ENCODE measurements around the gene HCRTR1. TPM values are rescaled to one million over a fixed set of nuclear protein-coding genes. Genes with fewer than 3 reads are reported as not detected.
A peak's percentile ranks its signal among the peaks of the same experiment; 100 is the strongest.

Gene HCRTR1
- polyA plus RNA-seq, 4 donors = 0.18 to 0.31 (median 0.19) TPM; not detected in 1

DNA sequence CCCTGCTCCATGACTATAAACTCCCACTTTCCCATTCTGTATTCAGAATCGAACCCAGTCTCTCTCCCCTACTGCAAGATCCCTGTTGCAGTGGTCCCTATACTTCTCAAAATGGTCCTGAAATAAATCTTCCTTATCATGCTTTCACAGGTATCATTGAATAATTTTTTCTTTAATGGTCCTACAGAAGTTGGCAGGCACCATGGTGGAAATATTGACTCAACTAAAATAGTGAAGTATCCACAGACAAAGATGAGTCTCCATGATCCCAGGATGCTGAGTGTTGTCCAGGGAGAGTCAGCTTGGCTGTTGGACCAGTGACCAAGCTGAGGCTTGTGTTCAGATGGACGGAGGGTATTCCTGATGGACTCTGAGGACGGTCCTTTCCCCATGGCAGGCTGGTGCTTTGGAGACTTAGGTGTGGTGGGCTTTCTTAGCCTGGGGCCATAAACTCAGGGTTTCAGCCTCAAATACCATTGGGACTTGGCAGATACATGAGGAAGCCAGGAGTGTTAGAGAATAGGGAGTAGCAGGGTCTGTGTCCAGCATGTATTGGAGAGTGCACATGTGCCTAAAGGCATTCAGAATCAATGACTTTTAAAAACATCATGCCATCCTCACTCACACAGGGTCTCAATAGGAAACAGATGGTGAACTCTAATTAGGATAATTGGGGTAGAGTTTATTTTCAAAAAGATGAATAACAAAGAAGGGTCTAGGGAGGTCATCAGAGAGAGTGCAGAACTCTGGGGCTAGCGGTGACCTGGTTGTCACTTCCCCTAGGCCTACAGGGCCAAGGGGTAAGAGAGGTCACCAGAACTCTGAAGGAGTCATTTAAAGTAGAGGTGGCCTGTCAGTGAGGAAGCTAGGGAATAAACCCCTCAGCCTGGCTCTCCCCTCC is 21.4 kb upstream of the HCRTR1 start:
- no peak for DNase-seq (ENCODE audit: low read depth in 4 of 4, low spot score in 3 of 4)

DNA sequence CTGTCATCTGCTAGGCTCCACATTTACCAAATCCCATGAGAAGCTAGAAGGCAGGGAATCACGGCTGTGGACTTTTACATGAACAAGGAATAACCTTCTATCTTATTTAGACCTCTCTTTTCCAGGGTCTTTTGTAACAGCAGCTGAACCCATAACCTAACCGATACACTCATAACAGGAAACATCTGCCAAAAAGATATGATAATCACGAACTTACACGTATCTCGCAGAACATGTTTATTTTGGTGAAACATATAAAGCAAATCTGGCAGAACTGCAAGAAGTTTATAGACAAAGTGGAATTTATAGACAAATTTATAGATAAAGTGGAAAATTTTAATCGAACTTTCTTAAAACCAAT is 20.8 kb upstream of the HCRTR1 start:
- DNase-seq (ENCODE audit: low read depth in 4 of 4, low spot score in 3 of 4) = no peak

DNA sequence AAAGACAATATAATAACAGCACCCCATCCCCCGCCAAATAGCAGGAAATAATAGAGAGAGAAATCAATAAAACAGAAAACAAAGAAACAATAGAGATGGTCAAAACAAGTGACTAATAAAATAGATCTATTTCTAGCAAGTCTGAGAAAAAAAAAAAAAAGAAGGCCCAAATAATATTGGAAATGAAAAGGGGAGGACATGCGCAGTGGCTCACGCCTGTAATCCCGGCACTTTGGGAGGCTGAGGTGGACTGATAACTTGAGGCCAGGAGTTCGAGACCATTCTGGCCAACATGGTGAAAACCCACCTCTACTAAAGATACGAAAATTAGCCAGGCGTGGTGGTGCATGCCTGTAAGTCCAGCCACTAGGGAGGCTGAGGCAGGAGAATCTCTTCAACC is 18.5 kb upstream of the HCRTR1 start:
- DNase-seq (ENCODE audit: low read depth in 4 of 4, low spot score in 3 of 4) = no peak

DNA sequence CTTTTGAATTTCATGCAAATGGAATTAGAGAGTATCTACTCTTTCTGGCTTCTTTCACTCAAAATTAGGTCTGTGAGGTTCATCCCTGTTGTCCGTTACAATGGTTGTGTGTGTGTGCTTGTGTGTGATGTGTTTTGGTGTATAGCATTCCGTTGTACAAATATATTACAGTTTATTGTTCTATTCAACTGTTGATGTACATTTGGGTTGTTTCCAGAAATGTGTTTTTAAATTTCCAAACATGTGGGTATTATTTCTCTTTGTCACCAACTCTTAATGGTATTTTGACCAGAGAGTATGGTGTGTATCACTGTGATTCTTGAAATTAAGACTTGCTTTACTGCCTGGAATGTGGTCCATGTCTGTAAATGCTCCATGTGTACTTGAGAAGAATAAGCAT is 16.8 kb upstream of the HCRTR1 start:
- no peak for DNase-seq (ENCODE audit: low read depth in 4 of 4, low spot score in 3 of 4)

DNA sequence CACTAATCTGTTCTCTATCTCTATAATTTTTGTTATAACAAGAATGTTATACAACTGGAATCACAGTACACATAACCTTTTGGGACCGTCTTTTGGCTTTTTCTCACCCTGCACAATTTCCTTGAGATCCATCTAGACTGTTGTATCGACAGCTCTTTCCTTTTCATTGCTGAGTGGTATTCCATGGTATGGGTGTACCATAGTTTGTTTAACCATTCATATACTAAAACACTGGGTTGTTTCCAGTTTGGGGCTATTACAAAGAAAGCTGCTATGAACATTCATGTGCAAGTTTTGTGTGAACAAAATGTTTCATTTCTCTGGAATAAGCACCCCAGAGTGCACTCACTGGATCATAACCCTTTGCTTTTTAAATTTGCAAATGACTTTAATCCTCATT is 15.4 kb upstream of the HCRTR1 start:
- no peak for DNase-seq (ENCODE audit: low read depth in 4 of 4, low spot score in 3 of 4)

DNA sequence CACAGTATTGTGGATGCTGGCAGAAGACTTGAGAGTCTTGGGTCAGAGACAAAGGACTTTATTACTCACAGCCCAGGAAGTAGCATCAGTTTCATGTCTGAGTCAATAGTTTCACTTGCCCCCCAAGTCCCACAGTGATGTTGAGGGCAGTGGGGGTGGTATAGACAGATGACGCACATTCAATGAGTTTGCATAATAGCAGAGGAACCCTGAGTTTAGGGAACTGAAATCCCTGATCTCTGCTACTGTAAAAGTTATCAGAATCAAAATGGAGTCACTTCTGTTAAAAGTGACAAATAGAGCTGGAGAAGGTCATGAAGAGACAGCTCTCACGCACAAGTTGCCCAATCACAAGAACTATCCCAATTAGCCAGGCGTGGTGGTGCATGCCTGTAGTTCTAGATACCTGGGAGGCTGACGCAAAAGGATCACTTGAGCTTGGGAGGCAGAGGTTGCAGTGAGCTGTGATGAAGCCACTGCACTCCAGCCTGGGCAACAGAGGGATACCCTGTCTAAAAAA is 11.5 kb upstream of the HCRTR1 start:
- DNase-seq (ENCODE audit: low read depth in 4 of 4, low spot score in 3 of 4) = no peak

DNA sequence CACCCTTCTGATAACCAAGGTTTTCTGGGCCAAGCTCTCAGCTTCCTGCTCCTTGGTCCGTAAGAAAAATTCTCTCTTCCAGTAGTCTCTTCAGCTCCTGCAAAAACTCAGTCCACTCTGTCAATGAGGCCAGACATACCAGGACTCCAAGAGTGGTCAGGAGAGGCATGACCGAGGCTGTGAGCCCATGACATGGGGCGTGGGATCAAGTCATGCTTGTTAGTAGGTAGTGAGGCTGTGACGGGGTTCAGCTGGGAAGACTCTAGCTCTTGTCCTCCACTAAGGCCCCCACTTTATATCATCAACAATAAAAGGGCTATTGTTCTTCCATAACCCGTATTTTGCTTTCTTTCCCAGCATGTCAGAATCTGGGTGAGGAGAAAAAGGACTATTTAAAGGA is 10.1 kb upstream of the HCRTR1 start:
- no peak for DNase-seq (ENCODE audit: low read depth in 4 of 4, low spot score in 3 of 4)

DNA sequence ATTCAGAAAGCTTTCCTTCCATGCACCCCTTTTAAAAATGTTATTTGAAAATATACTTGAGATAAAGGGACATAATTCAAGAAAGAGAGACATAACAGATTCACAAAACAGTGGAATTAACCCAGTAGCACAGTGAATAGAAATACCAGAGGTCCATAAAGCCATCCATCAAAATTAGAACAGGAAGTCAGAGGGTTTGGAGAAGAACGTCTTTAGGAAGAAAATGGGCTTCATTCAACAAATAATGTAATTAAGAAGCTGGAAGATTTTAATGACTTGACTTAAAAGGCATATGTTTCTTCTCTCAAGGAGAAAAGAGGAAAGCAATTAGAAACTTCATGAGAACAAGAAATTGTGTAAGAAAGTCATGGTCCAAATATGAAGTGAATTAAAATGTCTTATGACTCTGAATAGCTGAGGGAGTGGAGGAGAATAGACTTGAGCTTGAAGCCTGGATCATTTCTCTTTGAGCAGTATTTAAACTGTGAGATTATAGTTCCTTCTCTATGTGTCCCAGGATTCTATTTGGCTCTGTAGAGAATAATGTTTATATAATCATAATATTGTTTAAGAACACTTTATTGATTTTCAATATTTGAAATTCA is 7.9 kb upstream of the HCRTR1 start:
- peak in 2 of 4 donors; percentile 30 to 42 for DNase-seq (ENCODE audit: low read depth in 4 of 4, low spot score in 3 of 4)

DNA sequence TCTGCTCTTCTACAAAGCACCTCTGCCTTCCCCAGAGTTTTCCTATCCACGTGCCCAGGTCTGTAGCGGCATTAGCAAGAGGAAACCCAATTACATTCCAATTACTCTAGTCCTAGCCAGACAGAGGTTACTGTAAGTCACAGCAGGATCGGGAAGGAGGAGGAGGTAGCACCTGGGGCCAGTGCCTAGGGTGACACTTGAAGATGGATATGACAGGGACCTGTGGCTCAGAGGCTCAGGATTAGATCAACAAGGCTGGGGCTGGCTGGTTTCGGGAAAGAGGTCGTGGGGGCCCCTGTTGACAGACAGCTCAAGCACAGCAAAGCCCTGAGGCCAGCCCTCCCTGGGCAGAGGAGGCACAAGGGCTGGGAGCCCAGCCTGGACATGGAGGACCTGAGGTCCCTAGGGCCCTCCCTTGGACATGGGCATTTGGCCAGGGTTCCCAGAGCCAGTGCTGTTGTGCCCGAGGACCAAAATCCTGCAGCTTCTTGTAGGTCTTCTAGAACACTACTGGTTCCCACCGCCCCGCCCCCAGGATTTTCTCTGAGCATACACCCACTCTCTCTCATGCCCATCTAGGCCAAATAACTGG is 3.0 kb upstream of the HCRTR1 start:
- no peak for DNase-seq (ENCODE audit: low read depth in 4 of 4, low spot score in 3 of 4)

DNA sequence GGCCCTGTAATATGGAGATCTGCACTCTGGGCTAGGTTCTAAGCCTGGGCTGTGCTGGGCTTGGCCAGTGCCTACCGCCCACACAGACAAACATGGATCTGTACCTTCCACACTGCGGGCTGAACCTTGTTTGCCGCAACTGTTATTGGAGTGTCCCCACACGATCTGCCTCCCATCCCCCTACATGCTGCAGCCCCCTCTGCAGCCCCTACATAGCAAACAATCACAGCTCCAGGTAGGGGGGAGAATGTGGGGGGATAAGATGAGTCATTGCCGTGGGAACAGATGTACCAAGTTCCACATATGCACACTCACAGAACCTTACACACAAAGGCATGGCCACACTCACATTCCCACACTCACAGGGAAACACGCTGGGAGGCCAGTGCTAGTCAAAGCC is 2.1 kb upstream of the HCRTR1 start:
- DNase-seq (ENCODE audit: low read depth in 4 of 4, low spot score in 3 of 4) = no peak

DNA sequence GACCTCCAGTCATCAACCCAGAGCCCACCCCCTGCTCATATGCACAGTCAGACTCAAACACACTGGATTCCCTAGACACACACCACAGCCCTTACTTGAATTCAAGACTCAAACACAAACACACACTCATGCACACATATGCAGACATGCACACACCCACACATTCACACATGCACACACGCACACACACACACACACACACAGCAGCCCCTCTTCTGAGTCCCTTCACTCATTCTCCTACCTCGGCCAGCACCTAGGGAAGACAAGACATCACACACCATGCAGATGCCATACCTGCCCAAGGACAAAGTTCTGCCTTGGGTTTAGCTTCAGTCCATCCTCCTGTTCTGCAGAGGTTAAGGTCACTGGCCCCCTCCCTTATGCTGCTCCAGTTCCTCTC is 1.6 kb upstream of the HCRTR1 start:
- DNase-seq (ENCODE audit: low read depth in 4 of 4, low spot score in 3 of 4) = no peak

DNA sequence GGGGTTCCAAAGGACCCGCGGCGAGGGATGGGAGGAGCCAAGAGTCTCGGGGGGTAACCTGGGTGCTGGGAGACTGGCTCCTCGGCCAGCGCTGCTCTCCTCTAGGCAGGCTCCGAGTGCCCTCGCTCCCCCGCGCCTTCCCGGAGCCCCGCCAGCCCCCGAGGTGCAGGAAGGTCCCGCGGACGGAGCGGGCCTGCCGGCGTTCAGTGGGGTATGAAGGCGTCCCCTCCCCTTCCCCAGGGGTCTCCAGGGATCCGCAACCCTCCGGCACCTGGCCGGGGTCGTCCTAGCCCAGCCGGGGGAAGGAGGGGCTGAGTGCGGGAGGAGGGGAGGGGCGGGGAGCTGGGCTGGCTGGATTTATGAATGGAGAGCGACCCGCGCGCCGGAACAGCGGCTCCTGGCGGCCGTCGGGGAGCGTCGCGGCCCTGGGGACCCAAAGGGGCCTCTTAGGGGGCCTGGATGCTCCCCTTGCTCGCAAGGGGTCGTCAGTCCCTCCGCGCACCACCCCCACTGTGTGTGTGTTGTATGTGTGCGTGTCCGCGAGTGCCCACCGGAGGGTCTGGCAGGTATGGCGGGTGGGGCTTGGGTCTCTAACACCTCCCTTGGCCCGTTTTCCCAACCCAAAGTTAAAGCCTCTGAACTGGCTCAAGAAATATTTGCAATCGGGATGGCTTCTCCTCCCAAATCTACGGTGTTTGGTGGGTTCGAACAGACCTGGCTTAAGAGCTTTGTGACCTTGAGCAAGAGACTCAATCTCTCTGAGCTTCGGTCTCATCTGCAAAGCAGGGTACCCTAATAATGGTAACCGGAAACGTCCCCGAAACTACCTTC is 642 bp downstream of the HCRTR1 start:
- DNase-seq (ENCODE audit: low read depth in 4 of 4, low spot score in 3 of 4) = peak; percentile 22 to 46 (median 42)

DNA sequence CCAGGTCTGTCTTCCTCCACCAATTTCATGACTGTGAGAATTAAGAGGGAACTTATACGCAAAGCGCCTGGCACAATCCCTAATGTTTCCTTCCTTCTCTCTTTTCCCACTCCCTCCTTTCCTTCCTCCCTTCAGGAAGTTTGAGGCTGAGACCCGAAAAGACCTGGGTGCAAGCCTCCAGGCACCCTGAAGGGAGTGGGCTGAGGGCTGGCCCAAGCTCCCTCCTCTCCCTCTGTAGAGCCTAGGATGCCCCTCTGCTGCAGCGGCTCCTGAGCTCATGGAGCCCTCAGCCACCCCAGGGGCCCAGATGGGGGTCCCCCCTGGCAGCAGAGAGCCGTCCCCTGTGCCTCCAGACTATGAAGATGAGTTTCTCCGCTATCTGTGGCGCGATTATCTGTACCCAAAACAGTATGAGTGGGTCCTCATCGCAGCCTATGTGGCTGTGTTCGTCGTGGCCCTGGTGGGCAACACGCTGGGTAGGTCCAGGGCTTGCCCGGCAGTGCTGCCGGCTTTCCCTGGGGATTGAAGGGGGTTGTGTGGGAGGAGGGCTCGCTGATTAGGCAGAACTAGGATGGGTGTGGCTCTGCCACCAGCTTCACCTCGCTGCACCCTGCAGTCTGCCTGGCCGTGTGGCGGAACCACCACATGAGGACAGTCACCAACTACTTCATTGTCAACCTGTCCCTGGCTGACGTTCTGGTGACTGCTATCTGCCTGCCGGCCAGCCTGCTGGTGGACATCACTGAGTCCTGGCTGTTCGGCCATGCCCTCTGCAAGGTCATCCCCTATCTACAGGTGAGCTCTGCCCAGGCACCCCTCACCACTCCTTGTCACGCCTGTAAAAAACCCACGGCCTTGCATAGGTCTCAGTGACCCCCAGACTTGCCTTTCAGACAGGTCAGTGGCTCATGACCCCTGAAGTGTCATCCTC is 1.7 kb downstream of the HCRTR1 start:
- no peak for DNase-seq (ENCODE audit: low read depth in 4 of 4, low spot score in 3 of 4)

DNA sequence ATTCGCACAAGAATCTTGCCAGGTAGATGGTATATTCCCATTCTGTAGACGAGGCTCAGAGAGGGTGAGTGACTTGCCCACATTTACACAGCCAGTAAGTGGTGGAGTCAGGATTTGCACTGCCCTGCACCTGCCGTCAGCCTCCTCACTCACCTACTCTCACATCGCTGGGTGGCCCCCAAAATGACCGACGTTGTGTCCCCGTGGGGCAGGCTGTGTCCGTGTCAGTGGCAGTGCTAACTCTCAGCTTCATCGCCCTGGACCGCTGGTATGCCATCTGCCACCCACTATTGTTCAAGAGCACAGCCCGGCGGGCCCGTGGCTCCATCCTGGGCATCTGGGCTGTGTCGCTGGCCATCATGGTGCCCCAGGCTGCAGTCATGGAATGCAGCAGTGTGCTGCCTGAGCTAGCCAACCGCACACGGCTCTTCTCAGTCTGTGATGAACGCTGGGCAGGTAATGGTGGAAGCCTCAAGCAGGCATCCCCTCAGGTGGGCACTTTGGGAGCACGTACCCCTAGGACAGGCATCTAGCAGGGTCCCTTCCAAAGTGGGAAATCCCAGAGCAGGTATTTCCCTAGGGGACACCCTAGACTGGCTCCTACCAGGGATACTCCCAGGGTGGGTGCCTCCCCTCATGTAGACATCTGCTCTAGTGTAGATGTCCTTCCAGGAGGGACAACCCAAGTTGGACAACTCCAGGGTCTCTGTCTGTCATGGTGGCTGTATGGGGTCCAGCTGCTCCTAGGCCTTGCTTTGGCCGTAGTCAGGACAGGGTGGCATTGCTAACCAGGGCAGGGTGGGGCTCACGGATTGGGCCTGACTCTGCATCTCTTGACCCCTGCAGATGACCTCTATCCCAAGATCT is 3.4 kb downstream of the HCRTR1 start:
- DNase-seq (ENCODE audit: low read depth in 4 of 4, low spot score in 3 of 4) = no peak

DNA sequence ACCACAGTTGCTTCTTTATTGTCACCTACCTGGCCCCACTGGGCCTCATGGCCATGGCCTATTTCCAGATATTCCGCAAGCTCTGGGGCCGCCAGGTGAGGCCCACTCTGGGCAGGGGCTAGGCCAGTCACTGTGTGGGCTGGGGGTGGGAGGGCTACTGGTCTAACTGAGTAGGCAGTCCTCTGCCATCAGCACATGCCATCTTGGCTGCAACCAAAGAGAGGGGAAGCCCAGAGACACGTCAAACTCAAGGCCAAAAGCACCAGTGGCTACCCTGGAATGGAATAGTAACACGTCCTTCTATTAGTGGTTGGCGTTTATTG is 4.0 kb downstream of the HCRTR1 start:
- DNase-seq (ENCODE audit: low read depth in 4 of 4, low spot score in 3 of 4) = no peak

DNA sequence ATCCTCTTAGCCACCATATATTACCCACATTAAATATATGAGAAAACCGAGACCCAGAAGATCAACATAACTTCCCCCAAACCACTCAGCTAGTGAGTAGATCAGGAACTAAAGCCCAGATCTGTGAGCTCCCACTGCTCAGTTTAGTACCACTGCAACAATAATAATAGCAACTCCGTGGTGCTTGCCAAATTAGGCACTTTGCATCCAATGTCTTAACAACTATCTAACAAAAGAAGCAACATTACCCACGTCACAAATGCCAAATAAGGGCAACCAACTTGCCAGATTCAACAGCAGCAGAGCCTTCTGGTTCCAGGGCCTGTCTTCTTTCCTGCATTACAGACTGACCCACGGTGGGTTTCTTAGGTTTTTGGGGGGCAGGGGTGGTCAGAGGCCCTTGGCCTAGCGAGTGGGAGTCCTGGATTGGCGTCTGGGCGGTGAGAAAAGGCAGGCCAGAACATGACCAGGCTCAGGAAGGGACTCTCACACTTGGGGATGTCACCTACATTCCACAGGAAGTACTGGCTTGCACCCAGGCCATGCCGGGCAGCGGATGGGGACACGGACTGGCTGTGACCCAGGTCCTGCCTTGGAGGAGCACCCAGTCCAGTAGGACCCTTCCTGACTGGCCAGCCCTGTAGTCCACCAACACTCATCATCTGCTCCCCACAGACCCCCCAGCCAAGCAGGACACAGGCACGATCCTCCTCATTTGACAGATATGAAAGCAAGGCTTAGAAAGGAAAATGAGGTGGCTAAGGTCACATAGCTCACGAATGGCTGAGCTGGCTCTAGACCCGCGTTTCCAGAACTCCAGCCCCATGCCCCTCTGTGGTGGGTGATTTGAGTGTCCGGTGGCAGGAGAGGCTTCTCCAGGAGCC is 4.6 kb downstream of the HCRTR1 start:
- DNase-seq (ENCODE audit: low read depth in 4 of 4, low spot score in 3 of 4) = no peak

DNA sequence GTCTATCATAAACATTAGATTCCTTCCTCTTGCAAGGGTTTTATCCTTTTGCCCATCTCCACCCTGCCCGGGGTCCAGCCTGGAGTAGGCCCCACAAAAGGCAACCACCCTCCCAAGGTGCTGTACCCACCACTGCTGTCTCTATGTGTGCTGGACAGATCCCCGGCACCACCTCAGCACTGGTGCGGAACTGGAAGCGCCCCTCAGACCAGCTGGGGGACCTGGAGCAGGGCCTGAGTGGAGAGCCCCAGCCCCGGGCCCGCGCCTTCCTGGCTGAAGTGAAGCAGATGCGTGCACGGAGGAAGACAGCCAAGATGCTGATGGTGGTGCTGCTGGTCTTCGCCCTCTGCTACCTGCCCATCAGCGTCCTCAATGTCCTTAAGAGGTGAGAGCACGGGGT is 5.9 kb downstream of the HCRTR1 start:
- no peak for DNase-seq (ENCODE audit: low read depth in 4 of 4, low spot score in 3 of 4)

DNA sequence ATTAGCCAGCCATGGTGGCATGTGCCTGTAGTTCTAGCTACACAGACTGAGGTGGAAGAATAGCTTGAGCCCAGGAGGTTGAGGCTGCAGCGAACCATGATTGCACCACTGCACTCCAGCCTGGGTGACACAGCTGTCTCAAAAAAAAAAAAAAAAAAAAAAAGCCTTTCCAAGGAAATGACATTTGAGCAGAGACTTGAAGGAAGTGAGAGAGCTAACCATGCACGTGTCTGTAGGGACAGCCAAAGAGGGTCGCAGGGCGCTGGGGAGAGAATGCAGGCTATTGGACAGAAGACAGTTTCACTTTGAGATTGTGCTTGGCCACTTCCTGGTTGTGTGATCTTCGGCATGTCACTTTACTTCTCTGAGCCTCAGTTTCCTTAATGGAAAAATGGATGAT is 6.8 kb downstream of the HCRTR1 start:
- no peak for DNase-seq (ENCODE audit: low read depth in 4 of 4, low spot score in 3 of 4)
